Prostate gland (tissue), 2 donors: ENCODE measurements around the gene TMEM272.

Experiments
- CTCF ChIP-seq, 4 experiments: fragments of 200-600 bp in 2 of 4; fragments of 450-650 bp in 2 of 4; sonication (generic) in 2 of 4; IDR thresholded peaks; 1 replicate in 3 of 4; 2 replicates in 1 of 4; pipeline ENCODE4 v1.5.1; 2016 to 2019; ENCODE audit warnings: antibody characterized with exemption in 4 of 4, mild to moderate bottlenecking in 2 of 4, moderate library complexity in 2 of 4
- POLR2A ChIP-seq: fragments of 450-650 bp; IDR thresholded peaks from one replicate; pipeline ENCODE4 v1.6.1; 2016; ENCODE audit warnings: antibody characterized with exemption, mild to moderate bottlenecking
- POLR2AphosphoS5 ChIP-seq: sonication (generic); formaldehyde crosslinking; IDR thresholded peaks from one replicate; pipeline ENCODE4 v1.6.1; 2017; ENCODE audit warnings: antibody characterized with exemption

- no peak for TF ChIP-seq POLR2AphosphoS5
- no peak for TF ChIP-seq CTCF (IDR thresholded peaks at IDR 0.05)
- TF ChIP-seq POLR2A: no peak
Observed at GRCh38 chr13:51805925-51806324, 39.1 kb downstream of the TMEM272 start.
